ENCODE measurements around the gene METTL4. TPM values are rescaled to one million over a fixed set of nuclear protein-coding genes. Genes with fewer than 3 reads are reported as not detected.

The METTL4 gene
- total and polyA plus RNA-seq, 9 of the 15 experiments (the other 6 are each of a cell fraction or from before 2014, with no cell fraction given) = 7.9 to 32.8 (median 22.1) TPM

- CTCF ChIA-PET (ENCODE audit: low intra/inter-chr PET ratio) = no interaction called here
Measured at GRCh38 chr18:2515171-2515787, 56.0 kb downstream of the METTL4 start.

More at GRCh38 chr18:2515171-2515787, 56.0 kb downstream of the METTL4 start:
- no peaks in the 10 kb centered on the region for H3K9me1 ChIP-seq (ENCODE audit: control insufficient read depth, insufficient read depth, low read length)
- FAIRE-seq (no peak), ATAC-seq (no peak), DNase-seq (ENCODE audit: extremely low read depth in 1 of 4, low spot score in 3 of 4) (no peak)
- WGBS (ENCODE audit: insufficient coverage, low coverage, missing lambda C conversion rate) = 6% methylated on average over 1 of the region's 1 CpG
- peaks cover 0 to 5% of the 10 kb centered on the region in 2 experiments; a peak in 2 of 5 replicates for H3K4me1 ChIP-seq (replicated peaks in 1 of 2; ENCODE audit: control insufficient read depth in 2 of 2, insufficient read depth in 2 of 2, low read length in 2 of 2)
- in situ Hi-C loops (cut with MboI) = no loop called here
- H2AFZ ChIP-seq (ENCODE audit: low read depth, low read length) = no peak overlapping the region
- intact Hi-C loops (cut with micrococcal nuclease) = no loop called here
- H3K27ac ChIP-seq (ENCODE audit: extremely low read depth, low read depth, low read length) = no peak overlapping the region
- no peak overlapping the region for H3K4me3 ChIP-seq
- no peaks in the 10 kb centered on the region for H3K79me2 ChIP-seq (ENCODE audit: control insufficient read depth, insufficient read depth, low read length)
- POLR2A ChIA-PET = no interaction called here
- TF ChIP-seq HDAC6 (IDR thresholded peaks at IDR 0.05; ENCODE audit: low read depth, low read length) (no peak), ZNF707 (CRISPR knock-in tag; conservative IDR thresholded peaks at IDR 0.05) (no peak), CSDE1 (IDR thresholded peaks at IDR 0.05) (no peak), SMAD1 (IDR thresholded peaks at IDR 0.05; ENCODE audit: low read depth, low read length, partially characterized antibody) (no peak), CBX8 (IDR thresholded peaks at IDR 0.05; ENCODE audit: borderline replicate concordance, extremely low read depth, low read depth, low read length, poor library complexity, severe bottlenecking) (no peak), RBM14 (IDR thresholded peaks at IDR 0.05; ENCODE audit: borderline replicate concordance, insufficient read depth, low read depth, low read length) (no peak), CHD1 (IDR thresholded peaks at IDR 0.05; ENCODE audit: low read length) (no peak), HIVEP1 (CRISPR knock-in tag; IDR thresholded peaks at IDR 0.05) (no peak)
- TF ChIP-seq, protein P1, sequence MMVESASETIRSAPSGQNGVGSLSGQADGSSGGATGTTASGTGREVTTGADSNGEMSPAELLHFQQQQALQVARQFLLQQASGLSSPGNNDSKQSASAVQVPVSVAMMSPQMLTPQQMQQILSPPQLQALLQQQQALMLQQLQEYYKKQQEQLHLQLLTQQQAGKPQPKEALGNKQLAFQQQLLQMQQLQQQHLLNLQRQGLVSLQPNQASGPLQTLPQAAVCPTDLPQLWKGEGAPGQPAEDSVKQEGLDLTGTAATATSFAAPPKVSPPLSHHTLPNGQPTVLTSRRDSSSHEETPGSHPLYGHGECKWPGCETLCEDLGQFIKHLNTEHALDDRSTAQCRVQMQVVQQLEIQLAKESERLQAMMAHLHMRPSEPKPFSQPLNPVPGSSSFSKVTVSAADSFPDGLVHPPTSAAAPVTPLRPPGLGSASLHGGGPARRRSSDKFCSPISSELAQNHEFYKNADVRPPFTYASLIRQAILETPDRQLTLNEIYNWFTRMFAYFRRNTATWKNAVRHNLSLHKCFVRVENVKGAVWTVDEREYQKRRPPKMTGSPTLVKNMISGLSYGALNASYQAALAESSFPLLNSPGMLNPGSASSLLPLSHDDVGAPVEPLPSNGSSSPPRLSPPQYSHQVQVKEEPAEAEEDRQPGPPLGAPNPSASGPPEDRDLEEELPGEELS (CRISPR knock-in tag; IDR thresholded peaks at IDR 0.05; ENCODE audit: borderline replicate concordance) = no peak
- H4K20me1 ChIP-seq (replicated peaks; ENCODE audit: control insufficient read depth, insufficient read depth, low read length) = no peaks in the 10 kb centered on the region
- no peaks in the 10 kb centered on the region; a peak in 1 of 5 replicates for H3K27me3 ChIP-seq (ENCODE audit: control insufficient read depth in 2 of 2, insufficient read depth in 2 of 2, low read length in 2 of 2)
- no peak overlapping the region for H3K9ac ChIP-seq (ENCODE audit: insufficient read depth in 1 of 2, low read depth in 2 of 2, low read length in 2 of 2)
- H3K4me2 ChIP-seq (ENCODE audit: insufficient read depth, low read length) = no peak overlapping the region
- no TSS peak for BruUV-seq (replicated peaks)
- H3K36me3 ChIP-seq (ENCODE audit: control insufficient read depth, insufficient read depth, low read length) = no peaks in the 10 kb centered on the region
- no peaks in the 10 kb centered on the region for H3K9me3 ChIP-seq (replicated peaks; ENCODE audit: control insufficient read depth, insufficient read depth, low read depth, low read length)

Data from K562 (cell line).